ENCODE results near the gene PDGFRB.

DNA sequence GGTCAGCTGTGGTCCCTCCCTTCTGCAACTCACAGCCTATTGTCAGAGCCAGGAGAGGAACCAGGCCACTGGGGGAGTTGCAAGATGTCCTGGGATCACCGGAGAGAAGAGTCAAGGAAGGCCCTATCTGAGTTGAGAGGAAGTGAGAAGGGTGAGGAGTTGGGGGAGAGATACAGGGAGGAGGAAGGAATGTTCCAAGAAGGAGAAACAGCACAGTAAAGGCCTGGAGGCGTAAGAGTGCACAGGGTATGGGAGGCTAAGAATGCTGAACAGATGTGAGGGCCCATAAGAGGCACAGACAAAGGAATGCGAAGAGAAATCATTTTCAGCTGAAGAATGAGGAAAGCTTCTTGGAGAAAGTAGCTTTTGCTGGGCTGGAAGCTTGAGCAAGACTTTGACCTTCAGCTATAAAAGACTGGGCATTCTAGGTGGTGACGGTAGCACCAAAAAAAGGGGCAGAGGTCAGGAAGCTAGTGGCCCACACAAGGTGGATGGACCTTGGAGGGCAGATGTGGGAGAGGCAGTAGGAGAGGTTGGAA lies 47.7 kb downstream of the PDGFRB start:
- TF ChIP-seq MAFK (IDR thresholded peaks at IDR 0.05; ENCODE audit: low read depth, low read length) (no peak), NFE2L2 (IDR thresholded peaks at IDR 0.05; ENCODE audit: low read depth, low read length) (no peak), RAD21 (IDR thresholded peaks at IDR 0.05; ENCODE audit: low read length) (no peak), POLR2A (IDR thresholded peaks at IDR 0.05; ENCODE audit: low read depth, low read length) (no peak), MXI1 (IDR thresholded peaks at IDR 0.05; ENCODE audit: borderline replicate concordance, low read depth, low read length) (no peak)
- TF ChIP-seq, protein P1, sequence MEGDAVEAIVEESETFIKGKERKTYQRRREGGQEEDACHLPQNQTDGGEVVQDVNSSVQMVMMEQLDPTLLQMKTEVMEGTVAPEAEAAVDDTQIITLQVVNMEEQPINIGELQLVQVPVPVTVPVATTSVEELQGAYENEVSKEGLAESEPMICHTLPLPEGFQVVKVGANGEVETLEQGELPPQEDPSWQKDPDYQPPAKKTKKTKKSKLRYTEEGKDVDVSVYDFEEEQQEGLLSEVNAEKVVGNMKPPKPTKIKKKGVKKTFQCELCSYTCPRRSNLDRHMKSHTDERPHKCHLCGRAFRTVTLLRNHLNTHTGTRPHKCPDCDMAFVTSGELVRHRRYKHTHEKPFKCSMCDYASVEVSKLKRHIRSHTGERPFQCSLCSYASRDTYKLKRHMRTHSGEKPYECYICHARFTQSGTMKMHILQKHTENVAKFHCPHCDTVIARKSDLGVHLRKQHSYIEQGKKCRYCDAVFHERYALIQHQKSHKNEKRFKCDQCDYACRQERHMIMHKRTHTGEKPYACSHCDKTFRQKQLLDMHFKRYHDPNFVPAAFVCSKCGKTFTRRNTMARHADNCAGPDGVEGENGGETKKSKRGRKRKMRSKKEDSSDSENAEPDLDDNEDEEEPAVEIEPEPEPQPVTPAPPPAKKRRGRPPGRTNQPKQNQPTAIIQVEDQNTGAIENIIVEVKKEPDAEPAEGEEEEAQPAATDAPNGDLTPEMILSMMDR (conservative IDR thresholded peaks at IDR 0.05; ENCODE audit: low read depth, low read length), result no peak
